Muscle of leg (tissue), 11 donors: ENCODE measurements around the gene CEP131. TPM values are rescaled to one million over a fixed set of nuclear protein-coding genes. Genes with fewer than 3 reads are reported as not detected.
"Not testable (repeated sequence)": the region's sequence is repeated elsewhere in the genome, so short reads cannot be mapped to it uniquely, and the experiment has no call there.

Experiments
- DNase-seq: peaks from one replicate; pipeline ENCODE4 v3.0.0; 2013
- H3K27ac ChIP-seq: one replicate; pipeline ENCODE4 v1.5.1; 2013; ENCODE audit warnings: mild to moderate bottlenecking, low read length, control low read depth
- H3K27me3 ChIP-seq: one replicate; pipeline ENCODE4 v1.6.1; 2013; ENCODE audit warnings: low read length; ENCODE audit not compliant: control insufficient read depth, insufficient read depth
- H3K36me3 ChIP-seq: one replicate; pipeline ENCODE4 v1.6.1; 2013; ENCODE audit warnings: low read length; ENCODE audit not compliant: control insufficient read depth, insufficient read depth
- H3K4me1 ChIP-seq: one replicate; pipeline ENCODE4 v1.6.1; 2013; ENCODE audit warnings: low read length; ENCODE audit not compliant: control insufficient read depth, insufficient read depth
- H3K4me3 ChIP-seq: one replicate; pipeline ENCODE4 v1.5.1; 2013; ENCODE audit warnings: low read length, control low read depth
- H3K9me3 ChIP-seq: replicated peaks from 2 replicates; pipeline ENCODE4 v1.6.1; 2013; ENCODE audit warnings: low read depth, low read length; ENCODE audit not compliant: control insufficient read depth
- WGBS: methylation state at CpG from one replicate; pipeline ENCODE4 v1.1.5; 2013; ENCODE audit warnings: missing lambda C conversion rate; ENCODE audit not compliant: insufficient coverage; 5-methylcytosine and 5-hydroxymethylcytosine counted together
- polyA plus RNA-seq, 8 donors: library from polyadenylated mRNA; unstranded; fragments of 120-200 nt; gene quantifications; one replicate each; pipeline versions ENCODE4 v1.2.1 to v1.2.3, GENCODE V29; 2013; ENCODE audit warnings: inconsistent platforms in 1 of 8, low replicate concordance in 1 of 8; ENCODE audit not compliant: insufficient read length in 8 of 8, insufficient read depth in 1 of 8
- total RNA-seq: library from RNA; stranded (reverse); fragments of 120-200 nt; gene quantifications from one replicate; pipeline ENCODE4 v1.2.4, GENCODE V29; 2013

Gene CEP131
- total and polyA plus RNA-seq, 9 donors, result 8.3 to 16.4 (median 13.5) TPM

- no peak overlapping the region for H3K27ac ChIP-seq
- DNase-seq, result no peak
- no CpG with 5 or more reads among the region's 8 CpGs for WGBS
- no peaks in the 10 kb centered on the region for H3K36me3 ChIP-seq
- peaks cover 6% of the 10 kb centered on the region for H3K4me1 ChIP-seq
- H3K4me3 ChIP-seq, result no peak overlapping the region
- H3K9me3 ChIP-seq, result no peaks in the 10 kb centered on the region
- peaks cover 2% of the 10 kb centered on the region for H3K27me3 ChIP-seq
These were observed 70.4 kb downstream of the CEP131 start for GRCh38 chr17:81152288-81152828.

- Histone ChIP-seq H3K4me3 (no peak overlapping the region), H3K27ac (no peak overlapping the region), H3K4me1 (peaks cover 6% of the 10 kb centered on the region), H3K27me3 (peaks cover 2% of the 10 kb centered on the region), H3K36me3 (no peaks in the 10 kb centered on the region), H3K9me3 (no peaks in the 10 kb centered on the region)
- 78% methylated on average over 10 of the region's 13 CpGs for WGBS
- DNase-seq, result no peak
These were observed 71.5 kb downstream of the CEP131 start for GRCh38 chr17:81151278-81151677.

- WGBS, result 78% methylated on average over 11 of the region's 14 CpGs
These were observed 72.2 kb downstream of the CEP131 start for GRCh38 chr17:81150377-81151077.

GRCh38 chr17:81148986-81149533, 73.7 kb downstream of the CEP131 start:
- Histone ChIP-seq H3K27me3 (peaks cover 2% of the 10 kb centered on the region), H3K4me3 (no peak overlapping the region), H3K36me3 (no peaks in the 10 kb centered on the region), H3K4me1 (peaks cover 6% of the 10 kb centered on the region), H3K9me3 (no peaks in the 10 kb centered on the region), H3K27ac (no peak overlapping the region)
- 66% methylated on average over 13 of the region's 14 CpGs for WGBS
- no peak for DNase-seq

More at GRCh38 chr17:81150377-81151077, 72.2 kb downstream of the CEP131 start:
- no peak overlapping the region for H3K27ac ChIP-seq
- peaks cover 2% of the 10 kb centered on the region for H3K27me3 ChIP-seq
- DNase-seq, result no peak
- no peaks in the 10 kb centered on the region for H3K36me3 ChIP-seq
- H3K4me3 ChIP-seq, result no peak overlapping the region
- H3K4me1 ChIP-seq, result peaks cover 6% of the 10 kb centered on the region
- H3K9me3 ChIP-seq, result no peaks in the 10 kb centered on the region

GRCh38 chr17:81148571-81148970, 74.2 kb downstream of the CEP131 start:
- Histone ChIP-seq H3K9me3 (no peaks in the 10 kb centered on the region), H3K27ac (no peak overlapping the region), H3K27me3 (peaks cover 2% of the 10 kb centered on the region), H3K36me3 (no peaks in the 10 kb centered on the region), H3K4me3 (no peak overlapping the region), H3K4me1 (peaks cover 4% of the 10 kb centered on the region)
- WGBS, result 89% methylated on average over 11 of the region's 15 CpGs
- DNase-seq, result no peak

- no peaks in the 10 kb centered on the region for H3K36me3 ChIP-seq
- H3K4me3 ChIP-seq, result no peak overlapping the region
- peaks cover 2% of the 10 kb centered on the region for H3K27me3 ChIP-seq
- peaks cover 9% of the 10 kb centered on the region for H3K4me1 ChIP-seq
- DNase-seq, result no peak
- no peak overlapping the region for H3K27ac ChIP-seq
- WGBS, result 66% methylated on average over 6 of the region's 10 CpGs
- no peaks in the 10 kb centered on the region for H3K9me3 ChIP-seq
These were observed 75.1 kb downstream of the CEP131 start for GRCh38 chr17:81147701-81148100.

- H3K36me3 ChIP-seq, DNase-seq, H3K27ac ChIP-seq, H3K27me3 ChIP-seq, H3K9me3 ChIP-seq, H3K4me3 ChIP-seq: not testable (repeated sequence)
- peaks cover 13% of the 10 kb centered on the region for H3K4me1 ChIP-seq
- 80% methylated on average over 1 of the region's 10 CpGs for WGBS
These were observed 76.6 kb downstream of the CEP131 start for GRCh38 chr17:81146208-81146607.

- WGBS, result 76% methylated on average over 13 of the region's 14 CpGs
- H3K4me1 ChIP-seq, result peaks cover 13% of the 10 kb centered on the region
- H3K36me3 ChIP-seq, result no peaks in the 10 kb centered on the region
- no peaks in the 10 kb centered on the region for H3K9me3 ChIP-seq
- no peak overlapping the region for H3K4me3 ChIP-seq
- no peak overlapping the region for H3K27ac ChIP-seq
- DNase-seq, result no peak
- H3K27me3 ChIP-seq, result peaks cover under 1% of the 10 kb centered on the region
These were observed 78.4 kb downstream of the CEP131 start for GRCh38 chr17:81144423-81144781.

GRCh38 chr17:81143717-81144422, 78.9 kb downstream of the CEP131 start:
- Histone ChIP-seq H3K27me3 (no peaks in the 10 kb centered on the region), H3K9me3 (no peaks in the 10 kb centered on the region), H3K27ac (no peak overlapping the region), H3K36me3 (no peaks in the 10 kb centered on the region), H3K4me3 (no peak overlapping the region), H3K4me1 (peaks cover 13% of the 10 kb centered on the region)
- no peak for DNase-seq
- WGBS, result 86% methylated on average over 13 of the region's 17 CpGs

- 30% methylated on average over 10 of the region's 11 CpGs for WGBS
- Histone ChIP-seq H3K9me3 (no peaks in the 10 kb centered on the region), H3K4me3 (no peak overlapping the region), H3K27me3 (no peaks in the 10 kb centered on the region), H3K27ac (no peak overlapping the region), H3K4me1 (peaks cover 13% of the 10 kb centered on the region), H3K36me3 (no peaks in the 10 kb centered on the region)
- no peak for DNase-seq
These were observed 79.6 kb downstream of the CEP131 start for GRCh38 chr17:81143200-81143527.
